ENCODE results near the gene C17orf67. TPM values are rescaled to one million over a fixed set of nuclear protein-coding genes. Genes with fewer than 3 reads are reported as not detected.
A peak's percentile ranks its signal among the peaks of the same experiment; 100 is the strongest.

Gene C17orf67
- total and polyA plus RNA-seq, 4 donors, result 0.64 to 2.8 (median 1.7) TPM

DNA sequence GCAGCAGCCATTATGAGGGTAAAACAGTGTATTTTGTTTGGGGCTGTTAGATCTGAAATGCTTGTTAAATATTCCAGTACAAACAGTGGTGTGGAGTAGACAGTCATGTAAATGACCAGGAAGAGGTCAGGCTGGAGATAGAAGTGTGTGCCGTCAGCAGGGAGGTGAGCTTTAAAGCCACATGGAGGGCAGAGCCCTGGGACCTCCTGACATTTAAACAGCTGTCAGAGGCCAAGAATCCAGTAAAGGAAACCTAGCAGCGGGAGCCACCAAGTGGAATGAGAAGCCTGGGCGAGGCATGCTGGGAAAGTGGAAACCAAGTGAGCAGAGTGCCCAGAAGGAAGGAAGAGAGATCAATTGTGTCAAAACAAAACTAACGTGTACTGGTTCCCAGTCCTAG lies 26.8 kb downstream of the C17orf67 start:
- Histone ChIP-seq H3K9me3 (ENCODE audit: control insufficient read depth in 4 of 4, insufficient read depth in 3 of 4, low read length in 3 of 4) (no peaks in the 10 kb centered on the region), H3K36me3 (ENCODE audit: control insufficient read depth in 4 of 4, insufficient read depth in 4 of 4, low read length in 4 of 4) (no peaks in the 10 kb centered on the region), H3K27me3 (ENCODE audit: control insufficient read depth in 3 of 3, insufficient read depth in 3 of 3, low read length in 2 of 3) (no peaks in the 10 kb centered on the region), H3K4me1 (ENCODE audit: control insufficient read depth in 5 of 5, insufficient read depth in 5 of 5, low read length in 5 of 5) (peaks cover 0 to 37% (median 21%) of the 10 kb centered on the region in 5 donors), H3K9ac (ENCODE audit: insufficient read depth in 1 of 2, low read length in 2 of 2) (no peak overlapping the region), H3K27ac (ENCODE audit: low read depth in 1 of 2, low read length in 1 of 2) (no peak overlapping the region), H3K4me3 (no peak overlapping the region)
- ATAC-seq (ENCODE audit: insufficient read depth, low FRiP score) (no peak), DNase-seq (no peak)
- TF ChIP-seq, protein P1, sequence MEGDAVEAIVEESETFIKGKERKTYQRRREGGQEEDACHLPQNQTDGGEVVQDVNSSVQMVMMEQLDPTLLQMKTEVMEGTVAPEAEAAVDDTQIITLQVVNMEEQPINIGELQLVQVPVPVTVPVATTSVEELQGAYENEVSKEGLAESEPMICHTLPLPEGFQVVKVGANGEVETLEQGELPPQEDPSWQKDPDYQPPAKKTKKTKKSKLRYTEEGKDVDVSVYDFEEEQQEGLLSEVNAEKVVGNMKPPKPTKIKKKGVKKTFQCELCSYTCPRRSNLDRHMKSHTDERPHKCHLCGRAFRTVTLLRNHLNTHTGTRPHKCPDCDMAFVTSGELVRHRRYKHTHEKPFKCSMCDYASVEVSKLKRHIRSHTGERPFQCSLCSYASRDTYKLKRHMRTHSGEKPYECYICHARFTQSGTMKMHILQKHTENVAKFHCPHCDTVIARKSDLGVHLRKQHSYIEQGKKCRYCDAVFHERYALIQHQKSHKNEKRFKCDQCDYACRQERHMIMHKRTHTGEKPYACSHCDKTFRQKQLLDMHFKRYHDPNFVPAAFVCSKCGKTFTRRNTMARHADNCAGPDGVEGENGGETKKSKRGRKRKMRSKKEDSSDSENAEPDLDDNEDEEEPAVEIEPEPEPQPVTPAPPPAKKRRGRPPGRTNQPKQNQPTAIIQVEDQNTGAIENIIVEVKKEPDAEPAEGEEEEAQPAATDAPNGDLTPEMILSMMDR (IDR thresholded peaks at IDR 0.05; ENCODE audit: control extremely low read depth, extremely low read depth), result no peak
- WGBS, 2 donors, result 70 to 78% methylated on average over 4 of the region's 4 CpGs

DNA sequence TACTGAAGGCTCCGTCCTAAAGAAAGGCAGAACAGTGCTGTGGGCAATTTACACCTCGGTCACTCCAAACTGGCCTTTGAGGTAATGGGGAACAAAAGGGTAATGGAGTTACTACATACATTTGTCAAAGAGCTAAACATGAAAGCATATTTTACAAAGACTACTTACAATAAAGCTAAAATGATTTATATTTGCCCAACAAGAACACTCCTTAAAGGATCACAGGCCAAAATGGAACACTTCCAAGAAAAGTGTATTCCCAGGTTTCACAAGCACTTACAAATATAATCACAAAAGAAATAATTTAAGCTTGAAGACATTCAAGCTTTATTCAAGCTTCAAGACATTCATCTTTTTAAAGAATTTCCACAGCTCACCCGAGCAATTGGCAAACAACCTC lies 29.3 kb downstream of the C17orf67 start:
- Histone ChIP-seq H3K27ac (ENCODE audit: low read depth in 1 of 2, low read length in 1 of 2) (no peak overlapping the region), H3K36me3 (ENCODE audit: control insufficient read depth in 4 of 4, insufficient read depth in 4 of 4, low read length in 4 of 4) (no peaks in the 10 kb centered on the region), H3K9me3 (ENCODE audit: control insufficient read depth in 4 of 4, insufficient read depth in 3 of 4, low read length in 3 of 4) (no peaks in the 10 kb centered on the region), H3K9ac (ENCODE audit: insufficient read depth in 1 of 2, low read length in 2 of 2) (no peak overlapping the region), H3K4me3 (no peak overlapping the region), H3K27me3 (ENCODE audit: control insufficient read depth in 3 of 3, insufficient read depth in 3 of 3, low read length in 2 of 3) (no peaks in the 10 kb centered on the region), H3K4me1 (ENCODE audit: control insufficient read depth in 5 of 5, insufficient read depth in 5 of 5, low read length in 5 of 5) (peaks cover 0 to 32% (median 9%) of the 10 kb centered on the region in 5 donors)
- DNase-seq (peak in 2 of 3 donors; percentile 31 to 55), ATAC-seq (ENCODE audit: insufficient read depth, low FRiP score) (no peak)
- TF ChIP-seq, protein P1 (IDR thresholded peaks at IDR 0.05; ENCODE audit: control extremely low read depth, extremely low read depth), result no peak
- WGBS, 2 donors, result 76 to 88% methylated on average over 3 of the region's 3 CpGs

DNA sequence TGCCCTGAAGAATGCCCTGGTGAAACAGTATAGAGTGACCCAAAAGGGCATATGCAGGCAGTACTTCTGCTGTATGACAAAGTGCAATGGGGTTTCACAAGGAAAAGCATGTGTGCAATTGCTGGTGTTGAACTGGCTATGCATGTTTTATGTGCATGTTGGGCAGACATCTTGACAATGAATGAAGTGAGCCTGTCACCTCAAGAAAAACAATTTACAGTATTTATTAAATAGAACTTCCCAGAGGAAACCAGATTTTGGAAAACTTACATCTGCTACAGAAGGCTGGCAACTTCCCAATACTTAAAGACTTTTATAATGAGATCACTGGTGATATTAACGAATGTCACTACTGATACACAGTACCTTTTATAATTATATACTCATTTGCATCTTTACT lies 30.6 kb downstream of the C17orf67 start:
- 66 to 74% methylated on average over 1 of the region's 1 CpG for WGBS, 2 donors
- Histone ChIP-seq H3K9ac (ENCODE audit: insufficient read depth in 1 of 2, low read length in 2 of 2) (no peak overlapping the region), H3K9me3 (ENCODE audit: control insufficient read depth in 4 of 4, insufficient read depth in 3 of 4, low read length in 3 of 4) (no peaks in the 10 kb centered on the region), H3K36me3 (ENCODE audit: control insufficient read depth in 4 of 4, insufficient read depth in 4 of 4, low read length in 4 of 4) (no peaks in the 10 kb centered on the region), H3K4me3 (no peak overlapping the region), H3K27ac (ENCODE audit: low read depth in 1 of 2, low read length in 1 of 2) (no peak overlapping the region), H3K4me1 (ENCODE audit: control insufficient read depth in 5 of 5, insufficient read depth in 5 of 5, low read length in 5 of 5) (peaks cover 0 to 32% (median under 1%) of the 10 kb centered on the region in 5 donors), H3K27me3 (ENCODE audit: control insufficient read depth in 3 of 3, insufficient read depth in 3 of 3, low read length in 2 of 3) (no peaks in the 10 kb centered on the region)
- DNase-seq (peak in 2 of 3 donors; percentile 78 to 83), ATAC-seq (ENCODE audit: insufficient read depth, low FRiP score) (no peak)
- TF ChIP-seq, protein P1 (IDR thresholded peaks at IDR 0.05; ENCODE audit: control extremely low read depth, extremely low read depth), result no peak

Data from lung (tissue), 12 donors.